Measurements from ENCODE around the gene ZMYND15.
"Not testable (repeated sequence)": the region's sequence is repeated elsewhere in the genome, so short reads cannot be mapped to it uniquely, and the experiment has no call there.

Gene ZMYND15

GRCh38 chr17:4710693-4711634 lies 28.7 kb upstream of the ZMYND15 start:
- H3K4me3 ChIP-seq (ENCODE audit: control insufficient read depth, low read depth, low read length) = peak overlapping the region; percentile 61
- DNase-seq (ENCODE audit: low read depth) = no peak
- TF ChIP-seq CTCF (conservative IDR thresholded peaks at IDR 0.05; ENCODE audit: control insufficient read depth, insufficient read depth, low read depth, low read length) = no peak

GRCh38 chr17:4711661-4712181 lies 27.9 kb upstream of the ZMYND15 start:
- no peak for TF ChIP-seq CTCF (conservative IDR thresholded peaks at IDR 0.05; ENCODE audit: control insufficient read depth, insufficient read depth, low read depth, low read length)
- H3K4me3 ChIP-seq (ENCODE audit: control insufficient read depth, low read depth, low read length) = no peak overlapping the region
- no peak for DNase-seq (ENCODE audit: low read depth)

- TF ChIP-seq CTCF (conservative IDR thresholded peaks at IDR 0.05; ENCODE audit: control insufficient read depth, insufficient read depth, low read depth, low read length) = no peak
- DNase-seq (ENCODE audit: low read depth) = no peak
- no peak overlapping the region for H3K4me3 ChIP-seq (ENCODE audit: control insufficient read depth, low read depth, low read length)
These were observed 27.1 kb upstream of the ZMYND15 start for GRCh38 chr17:4712526-4712925.

GRCh38 chr17:4714340-4715062 lies 25.1 kb upstream of the ZMYND15 start:
- H3K4me3 ChIP-seq (ENCODE audit: control insufficient read depth, low read depth, low read length); DNase-seq (ENCODE audit: low read depth): not testable (repeated sequence)

- no peak for DNase-seq (ENCODE audit: low read depth)
- TF ChIP-seq CTCF (conservative IDR thresholded peaks at IDR 0.05; ENCODE audit: control insufficient read depth, insufficient read depth, low read depth, low read length) = no peak
- no peak overlapping the region for H3K4me3 ChIP-seq (ENCODE audit: control insufficient read depth, low read depth, low read length)
These were observed 24.4 kb upstream of the ZMYND15 start for GRCh38 chr17:4715063-4715744.

GRCh38 chr17:4716081-4716480 lies 23.6 kb upstream of the ZMYND15 start:
- no peak overlapping the region for H3K4me3 ChIP-seq (ENCODE audit: control insufficient read depth, low read depth, low read length)
- DNase-seq (ENCODE audit: low read depth) = no peak
- no peak for TF ChIP-seq CTCF (conservative IDR thresholded peaks at IDR 0.05; ENCODE audit: control insufficient read depth, insufficient read depth, low read depth, low read length)
